H1 (cell line): ENCODE data around the gene PRDM2. TPM values are rescaled to one million over a fixed set of nuclear protein-coding genes. Genes with fewer than 3 reads are reported as not detected.

Experiments used
- CTCF ChIA-PET: fragments of 300-600 bp; sonication (Branson Sonifier 250); formaldehyde crosslinking; loops from one replicate; lab custom pipeline; 2021; ENCODE audit not compliant: partially characterized antibody; lab: Charles Lee
- POLR2A ChIA-PET: fragments of 300-600 bp; sonication (Branson Sonifier 250); formaldehyde crosslinking; loops from one replicate; lab custom pipeline; 2021; ENCODE audit warnings: inconsistent platforms; ENCODE audit not compliant: partially characterized antibody; lab: Charles Lee
- DNase-seq, 2 experiments: peaks; one replicate each; pipeline versions ENCODE4 v3.0.0 to v3.0.0-alpha.2; 2010 to 2022; ENCODE audit warnings: low spot score in 2 of 2, low read depth in 1 of 2, mixed read lengths in 1 of 2
- FAIRE-seq: peaks from 2 replicates; lab custom pipeline; 2011; peaks lifted over from hg19 to GRCh38; lab: Jason Lieb, UNC
- H2AFZ ChIP-seq: 2 replicates; pipeline ENCODE4 v1.8.1; 2012; ENCODE audit warnings: low read length, inconsistent platforms
- H2AK5ac ChIP-seq: 2 replicates; pipeline ENCODE4 v1.6.1; 2013; ENCODE audit warnings: low read depth, low read length
- H2BK120ac ChIP-seq: replicated peaks from 2 replicates; pipeline ENCODE3; 2013; ENCODE audit warnings: low read depth, low read length, inconsistent platforms
- H2BK12ac ChIP-seq: 2 replicates; pipeline ENCODE4 v1.6.1; 2013; ENCODE audit warnings: low read depth, low read length
- H2BK15ac ChIP-seq: 2 replicates; pipeline ENCODE4 v1.6.1; 2013; ENCODE audit warnings: low read length
- H2BK20ac ChIP-seq: 2 replicates; pipeline ENCODE4 v1.6.1; 2013; ENCODE audit warnings: low read length
- H2BK5ac ChIP-seq: 2 replicates; pipeline ENCODE4 v1.6.1; 2013; ENCODE audit warnings: low read depth, low read length
- H3K14ac ChIP-seq: 2 replicates; pipeline ENCODE4 v1.6.1; 2013; ENCODE audit warnings: inconsistent platforms; ENCODE audit not compliant: insufficient read length
- H3K18ac ChIP-seq: 2 replicates; pipeline ENCODE4 v1.6.1; 2013; ENCODE audit warnings: low read length; ENCODE audit errors: extremely low read depth
- H3K23ac ChIP-seq: 2 replicates; pipeline ENCODE4 v1.6.1; 2013; ENCODE audit warnings: inconsistent platforms; ENCODE audit not compliant: insufficient read length
- H3K23me2 ChIP-seq: 2 replicates; pipeline ENCODE4 v1.6.1; 2013; ENCODE audit warnings: low read depth, low read length
- H3K27ac ChIP-seq: 2 replicates; pipeline ENCODE4 v1.6.1; 2011; ENCODE audit warnings: low read depth, low read length, inconsistent platforms
- H3K27me3 ChIP-seq, 4 experiments: replicated peaks in 1 of 4; 1 replicate in 1 of 4; 2 replicates in 3 of 4; pipeline versions ENCODE4 v1.6.1 to v1.8.1; 2011 to 2013; ENCODE audit warnings: low read length in 3 of 4, mild to moderate bottlenecking in 3 of 4, inconsistent platforms in 2 of 4, mixed read lengths in 2 of 4, moderate library complexity in 1 of 4; ENCODE audit not compliant: control insufficient read depth in 3 of 4, insufficient read depth in 3 of 4; ENCODE audit errors: extremely low read depth in 1 of 4
- H3K36me3 ChIP-seq, 4 experiments: 2 replicates each; pipeline versions ENCODE4 v1.6.1 to v1.8.1; 2011 to 2013; ENCODE audit warnings: mild to moderate bottlenecking in 4 of 4, low read length in 3 of 4, moderate library complexity in 2 of 4, control low read depth in 1 of 4, inconsistent platforms in 1 of 4; ENCODE audit not compliant: insufficient read depth in 4 of 4, control insufficient read depth in 2 of 4
- H3K4ac ChIP-seq: replicated peaks from 2 replicates; pipeline ENCODE3; 2013; ENCODE audit warnings: low read length, low read depth, mixed read lengths, inconsistent platforms; ENCODE audit not compliant: insufficient read length
- H3K4me1 ChIP-seq, 4 experiments: replicated peaks in 1 of 4; 1 replicate in 1 of 4; 2 replicates in 3 of 4; pipeline versions ENCODE4 v1.6.1 to v1.8.1; 2011 to 2013; ENCODE audit warnings: low read length in 3 of 4, inconsistent platforms in 2 of 4, mixed read lengths in 1 of 4; ENCODE audit not compliant: insufficient read depth in 4 of 4, control insufficient read depth in 3 of 4
- H3K4me2 ChIP-seq, 2 experiments: 2 replicates each; pipeline versions ENCODE4 v1.6.1 to v1.8.1; 2011 to 2013; ENCODE audit warnings: low read depth in 2 of 2, low read length in 2 of 2, control low read depth in 1 of 2, inconsistent platforms in 1 of 2, mild to moderate bottlenecking in 1 of 2; ENCODE audit not compliant: insufficient read depth in 1 of 2
- H3K4me3 ChIP-seq, 4 experiments: fragments of 200-600, 300-600 bp in 1 of 4; sonication (generic), shearing (Covaris generic), sonication (Bioruptor Twin) in 1 of 4; 2 replicates each; pipeline versions ENCODE4 v1.5.1 to v1.8.1; 2011 to 2016; ENCODE audit warnings: low read length in 4 of 4, low read depth in 3 of 4, control low read depth in 2 of 4, inconsistent platforms in 2 of 4, mild to moderate bottlenecking in 2 of 4, mixed read lengths in 1 of 4, moderate library complexity in 1 of 4; ENCODE audit not compliant: insufficient read depth in 2 of 4; ENCODE audit errors: extremely low read depth in 1 of 4
- H3K56ac ChIP-seq: replicated peaks from 2 replicates; pipeline ENCODE3; 2013; ENCODE audit warnings: low read depth, mild to moderate bottlenecking, mixed read lengths, low read length, inconsistent platforms; ENCODE audit not compliant: insufficient read length
- H3K79me1 ChIP-seq: 2 replicates; pipeline ENCODE4 v1.6.1; 2013; ENCODE audit warnings: low read depth, low read length, control low read depth
- H3K79me2 ChIP-seq, 2 experiments: 2 replicates each; pipeline versions ENCODE4 v1.6.1 to v1.8.1; 2012 to 2013; ENCODE audit warnings: low read length in 2 of 2, mild to moderate bottlenecking in 2 of 2, inconsistent platforms in 1 of 2; ENCODE audit not compliant: insufficient read depth in 2 of 2, control insufficient read depth in 1 of 2
- H3K9ac ChIP-seq, 4 experiments: replicated peaks in 1 of 4; 1 replicate in 1 of 4; 2 replicates in 3 of 4; pipeline versions ENCODE4 v1.6.1 to v1.8.1; 2011 to 2013; ENCODE audit warnings: low read depth in 3 of 4, low read length in 3 of 4, control low read depth in 2 of 4, mild to moderate bottlenecking in 2 of 4, moderate library complexity in 2 of 4, inconsistent platforms in 1 of 4; ENCODE audit errors: extremely low read depth in 1 of 4
- H3K9me3 ChIP-seq, 2 experiments: 2 replicates each; pipeline versions ENCODE4 v1.6.1 to v1.8.1; 2012 to 2013; ENCODE audit warnings: mild to moderate bottlenecking in 2 of 2, moderate library complexity in 2 of 2, control low read depth in 1 of 2, inconsistent platforms in 1 of 2, low read depth in 1 of 2, low read length in 1 of 2, mixed read lengths in 1 of 2; ENCODE audit not compliant: insufficient read depth in 2 of 2
- H4K20me1 ChIP-seq, 2 experiments: replicated peaks in 1 of 2; 2 replicates each; pipeline versions ENCODE3 to v1.8.1; 2011 to 2013; ENCODE audit warnings: inconsistent platforms in 2 of 2, low read length in 2 of 2, mild to moderate bottlenecking in 1 of 2; ENCODE audit not compliant: insufficient read depth in 2 of 2, control insufficient read depth in 1 of 2
- H4K5ac ChIP-seq: 2 replicates; pipeline ENCODE4 v1.6.1; 2013; ENCODE audit warnings: low read length, low read depth, mixed read lengths, inconsistent platforms; ENCODE audit not compliant: insufficient read length
- H4K8ac ChIP-seq: 2 replicates; pipeline ENCODE4 v1.8.0; 2013; ENCODE audit warnings: mild to moderate bottlenecking, moderate library complexity, low read length, inconsistent platforms; ENCODE audit not compliant: insufficient read depth; ENCODE audit errors: extremely low read depth
- H4K91ac ChIP-seq: replicated peaks from 2 replicates; pipeline ENCODE3; 2013; ENCODE audit warnings: low read length, mixed read lengths, inconsistent platforms; ENCODE audit not compliant: insufficient read length
- EZH2 ChIP-seq: fragments of 200-600 bp; sonication (generic); IDR thresholded peaks from 2 replicates; pipeline ENCODE4 v1.7.1; 2012; ENCODE audit warnings: low read depth, mild to moderate bottlenecking, moderate library complexity, low read length, inconsistent platforms; ENCODE audit not compliant: severe bottlenecking
- POU5F1 ChIP-seq: IDR thresholded peaks from 2 replicates; pipeline ENCODE4 v1.6.1; 2011; ENCODE audit warnings: low read depth, mild to moderate bottlenecking, low read length, moderate library complexity
- RBBP5 ChIP-seq: IDR thresholded peaks from 2 replicates; pipeline ENCODE4 v1.7.1; 2012; ENCODE audit warnings: low read depth, mild to moderate bottlenecking, inconsistent platforms, low read length, moderate library complexity, borderline replicate concordance
- RFX5 ChIP-seq: IDR thresholded peaks from 2 replicates; pipeline ENCODE4 v1.6.1; 2011; ENCODE audit warnings: low read depth, low read length, improper control_type of control experiment, borderline replicate concordance
- SP2 ChIP-seq: IDR thresholded peaks from 2 replicates; pipeline ENCODE4 v1.6.1; 2012; ENCODE audit warnings: mild to moderate bottlenecking, low read length, inconsistent platforms
- WGBS, 2 experiments: shearing (Covaris generic) in 1 of 2; methylation state at CpG; one replicate each; pipeline versions ENCODE4 v1.1.6 to v1.1.7; 2013 to 2015; ENCODE audit warnings: low lambda C conversion rate in 2 of 2, mixed read lengths in 2 of 2, inconsistent platforms in 1 of 2, low coverage in 1 of 2, missing lambda C conversion rate in 1 of 2; ENCODE audit not compliant: insufficient replicate concordance in 2 of 2, insufficient coverage in 1 of 2, insufficient read length in 1 of 2; ENCODE audit errors: extremely low coverage in 1 of 2, missing lambda C conversion rate in 1 of 2; 5-methylcytosine and 5-hydroxymethylcytosine counted together
- polyA plus RNA-seq, 7 experiments: library from polyadenylated mRNA; depleted of rRNA in 3 of 7; stranded (reverse) in 5 of 7; unstranded in 2 of 7; fragments of >200 nt in 5 of 7; fragments of 200-250 nt in 2 of 7; gene quantifications; 1 replicate in 5 of 7; 2 replicates in 1 of 7; 4 replicates in 1 of 7; pipeline versions ENCODE4 v1.2.1 to v1.2.3, GENCODE V29; 2011 to 2013; ENCODE audit warnings: missing spikeins in 2 of 7, mixed read lengths in 2 of 7
- total RNA-seq: library from RNA; stranded (reverse); fragmentation: NEBNext Ultra II Directional; extraction: Animal tissue kit (Norgen Biotek cat#: 25700); gene quantifications from 2 replicates; pipeline ENCODE4 v1.2.1, GENCODE V29; 2021
- TF ChIP-seq, protein P1 (sequence below): IDR thresholded peaks from 2 replicates; pipeline ENCODE4 v1.6.1; 2012; ENCODE audit warnings: low read length, inconsistent platforms
- TF ChIP-seq, protein P2 (sequence below), 3 experiments: IDR thresholded peaks; 1 replicate in 2 of 3; 2 replicates in 1 of 3; pipeline versions ENCODE4 v1.5.1 to v1.6.1; 2011; ENCODE audit warnings: low read length in 3 of 3, mild to moderate bottlenecking in 3 of 3, inconsistent platforms in 2 of 3, low read depth in 1 of 3, moderate library complexity in 1 of 3; ENCODE audit not compliant: insufficient read depth in 1 of 3; ENCODE audit errors: control extremely low read depth in 1 of 3

The PRDM2 gene
- total and polyA plus RNA-seq, 2 of the 8 experiments (the other 6 are each of a cell fraction or from before 2014, with no cell fraction given): 5.8 to 21.2 TPM

DNA sequence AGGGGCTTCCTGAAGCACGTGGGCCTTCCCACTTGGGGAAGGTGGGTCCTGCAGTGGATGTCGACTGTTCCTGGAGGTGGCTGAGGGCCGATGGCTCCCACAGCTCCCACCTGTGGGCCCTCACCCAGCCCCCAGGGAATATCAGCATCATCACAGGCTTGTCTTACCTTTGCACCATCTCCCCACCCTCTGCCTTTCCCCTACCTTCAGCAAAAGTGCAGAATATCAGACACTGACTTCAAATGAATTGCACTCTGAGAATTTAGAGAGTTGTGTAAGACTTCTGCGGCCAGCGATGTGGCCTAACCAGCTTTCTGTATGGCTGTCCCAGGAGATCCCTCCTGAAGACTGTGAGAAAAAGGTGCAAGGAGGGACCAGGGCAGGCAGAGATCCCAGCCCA lies 105.4 kb downstream of the PRDM2 start:
- no peak for TF ChIP-seq RFX5
- TF ChIP-seq, protein P1, sequence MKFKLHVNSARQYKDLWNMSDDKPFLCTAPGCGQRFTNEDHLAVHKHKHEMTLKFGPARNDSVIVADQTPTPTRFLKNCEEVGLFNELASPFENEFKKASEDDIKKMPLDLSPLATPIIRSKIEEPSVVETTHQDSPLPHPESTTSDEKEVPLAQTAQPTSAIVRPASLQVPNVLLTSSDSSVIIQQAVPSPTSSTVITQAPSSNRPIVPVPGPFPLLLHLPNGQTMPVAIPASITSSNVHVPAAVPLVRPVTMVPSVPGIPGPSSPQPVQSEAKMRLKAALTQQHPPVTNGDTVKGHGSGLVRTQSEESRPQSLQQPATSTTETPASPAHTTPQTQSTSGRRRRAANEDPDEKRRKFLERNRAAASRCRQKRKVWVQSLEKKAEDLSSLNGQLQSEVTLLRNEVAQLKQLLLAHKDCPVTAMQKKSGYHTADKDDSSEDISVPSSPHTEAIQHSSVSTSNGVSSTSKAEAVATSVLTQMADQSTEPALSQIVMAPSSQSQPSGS: no peak
- TF ChIP-seq, protein P2, sequence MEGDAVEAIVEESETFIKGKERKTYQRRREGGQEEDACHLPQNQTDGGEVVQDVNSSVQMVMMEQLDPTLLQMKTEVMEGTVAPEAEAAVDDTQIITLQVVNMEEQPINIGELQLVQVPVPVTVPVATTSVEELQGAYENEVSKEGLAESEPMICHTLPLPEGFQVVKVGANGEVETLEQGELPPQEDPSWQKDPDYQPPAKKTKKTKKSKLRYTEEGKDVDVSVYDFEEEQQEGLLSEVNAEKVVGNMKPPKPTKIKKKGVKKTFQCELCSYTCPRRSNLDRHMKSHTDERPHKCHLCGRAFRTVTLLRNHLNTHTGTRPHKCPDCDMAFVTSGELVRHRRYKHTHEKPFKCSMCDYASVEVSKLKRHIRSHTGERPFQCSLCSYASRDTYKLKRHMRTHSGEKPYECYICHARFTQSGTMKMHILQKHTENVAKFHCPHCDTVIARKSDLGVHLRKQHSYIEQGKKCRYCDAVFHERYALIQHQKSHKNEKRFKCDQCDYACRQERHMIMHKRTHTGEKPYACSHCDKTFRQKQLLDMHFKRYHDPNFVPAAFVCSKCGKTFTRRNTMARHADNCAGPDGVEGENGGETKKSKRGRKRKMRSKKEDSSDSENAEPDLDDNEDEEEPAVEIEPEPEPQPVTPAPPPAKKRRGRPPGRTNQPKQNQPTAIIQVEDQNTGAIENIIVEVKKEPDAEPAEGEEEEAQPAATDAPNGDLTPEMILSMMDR (IDR thresholded peaks at IDR 0.05; ENCODE audit: control extremely low read depth in 1 of 3, insufficient read depth in 1 of 3, low read depth in 1 of 3, low read length in 3 of 3): no peak
- no peak for TF ChIP-seq SP2
- no peak for TF ChIP-seq EZH2
- no peak for TF ChIP-seq POU5F1
- TF ChIP-seq RBBP5: no peak
- TF ChIP-seq, all 59 proteins: peak for 0
- H3K4me3 ChIP-seq: no peak overlapping the region
- no peak overlapping the region for H3K4me2 ChIP-seq
- H3K79me2 ChIP-seq: no peaks in the 10 kb centered on the region
- no peak overlapping the region for H2BK120ac ChIP-seq
- peaks cover 0 to 2% (median 0%) of the 10 kb centered on the region in 4 experiments; a peak in 1 of 7 replicates for H3K4me1 ChIP-seq
- no peak overlapping the region for H3K27ac ChIP-seq
- no peak overlapping the region for H2AFZ ChIP-seq
- no peak for DNase-seq
- no peak overlapping the region for H3K23ac ChIP-seq
- no peak overlapping the region for H2AK5ac ChIP-seq
- H3K14ac ChIP-seq: no peak overlapping the region
- no peak overlapping the region for H4K91ac ChIP-seq
- no peak overlapping the region for H2BK20ac ChIP-seq
- no peak overlapping the region for H3K56ac ChIP-seq
- POLR2A ChIA-PET: no interaction called here
- no peaks in the 10 kb centered on the region; the same call in 1 of the 2 replicates for H3K23me2 ChIP-seq
- CTCF ChIA-PET: interaction anchor here (0.8 to 5.1 kb wide), 8 partner anchors 9 to 141 kb away, joined by 3 to 28 read pairs (median 3); no protein-coding TSS in a partner anchor
- no peak overlapping the region for H2BK5ac ChIP-seq
- no peaks in the 10 kb centered on the region for H3K79me1 ChIP-seq
- H4K8ac ChIP-seq: no peak overlapping the region
- H3K27me3 ChIP-seq: no peaks in the 10 kb centered on the region; a peak in 2 of 7 replicates
- no peak overlapping the region for H3K18ac ChIP-seq
- H4K5ac ChIP-seq: no peak overlapping the region
- WGBS, 2 experiments: 91% methylated on average over 5 of the region's 5 CpGs; no CpG with 5 or more reads in 1 of the 2 experiments
- H3K9me3 ChIP-seq: no peaks in the 10 kb centered on the region
- no peak overlapping the region for H3K4ac ChIP-seq
- H3K9ac ChIP-seq: no peak overlapping the region
- no peak overlapping the region for H2BK15ac ChIP-seq
- no peaks in the 10 kb centered on the region for H3K36me3 ChIP-seq
- FAIRE-seq: no peak
- peaks cover 0 to 3% of the 10 kb centered on the region in 2 experiments for H4K20me1 ChIP-seq
- no peak overlapping the region for H2BK12ac ChIP-seq
